Lung (tissue), 12 donors: Measurements from ENCODE around the gene COX7A2L. TPM values are rescaled to one million over a fixed set of nuclear protein-coding genes. Genes with fewer than 3 reads are reported as not detected.
"Not testable (repeated sequence)": the region's sequence is repeated elsewhere in the genome, so short reads cannot be mapped to it uniquely, and the experiment has no call there.

ENCODE experiments used
- ATAC-seq: fragments of 200-7000 bp; cut with Tn5 transposase; one replicate; pipeline ENCODE4 v1.9.1; 2020; ENCODE audit warnings: moderate number of reproducible peaks; ENCODE audit not compliant: insufficient read depth, low FRiP score
- DNase-seq, 3 donors: peaks; one replicate each; pipeline ENCODE4 v3.0.0-alpha.2; 2013 to 2017
- H3K27ac ChIP-seq, 2 donors: one replicate each; pipeline ENCODE4 v1.5.1; 2013; ENCODE audit warnings: mild to moderate bottlenecking in 2 of 2, moderate library complexity in 2 of 2, control low read depth in 1 of 2, inconsistent platforms in 1 of 2, low read depth in 1 of 2, low read length in 1 of 2
- H3K27me3 ChIP-seq, 3 donors: one replicate each; pipeline ENCODE4 v1.5.1; 2013; ENCODE audit warnings: low read length in 2 of 3; ENCODE audit not compliant: control insufficient read depth in 3 of 3, insufficient read depth in 3 of 3
- H3K36me3 ChIP-seq, 4 donors: one replicate each; pipeline ENCODE4 v1.5.1; 2013; ENCODE audit warnings: low read length in 4 of 4, mild to moderate bottlenecking in 1 of 4, moderate library complexity in 1 of 4; ENCODE audit not compliant: control insufficient read depth in 4 of 4, insufficient read depth in 4 of 4
- H3K4me1 ChIP-seq, 5 donors: one replicate each; pipeline ENCODE4 v1.5.1; 2013; ENCODE audit warnings: low read length in 5 of 5, mild to moderate bottlenecking in 2 of 5, moderate library complexity in 1 of 5; ENCODE audit not compliant: control insufficient read depth in 5 of 5, insufficient read depth in 5 of 5
- H3K4me3 ChIP-seq: one replicate; pipeline ENCODE4 v1.5.1; 2013; ENCODE audit warnings: mild to moderate bottlenecking, control low read depth, moderate library complexity
- H3K9ac ChIP-seq, 2 donors: one replicate each; pipeline ENCODE4 v1.5.1; 2013; ENCODE audit warnings: low read length in 2 of 2, control low read depth in 1 of 2; ENCODE audit not compliant: insufficient read depth in 1 of 2
- H3K9me3 ChIP-seq, 4 donors: one replicate each; pipeline ENCODE4 v1.5.1; 2013; ENCODE audit warnings: low read length in 3 of 4, mild to moderate bottlenecking in 1 of 4, moderate library complexity in 1 of 4; ENCODE audit not compliant: control insufficient read depth in 4 of 4, insufficient read depth in 3 of 4
- WGBS, 2 donors: extraction: QIAGEN DNeasy Blood & Tissue Kit; methylation state at CpG; one replicate each; pipeline ENCODE4 v1.1.7; 2013; 5-methylcytosine and 5-hydroxymethylcytosine counted together
- polyA plus RNA-seq, 2 donors: library from polyadenylated mRNA; stranded (reverse); fragments of 200-250 nt; gene quantifications; one replicate each; pipeline ENCODE4 v1.2.1, GENCODE V29; 2013
- total RNA-seq, 2 donors: library from RNA; depleted of rRNA in 1 of 2; stranded (reverse); fragments of >200 nt in 1 of 2; gene quantifications; one replicate each; pipeline ENCODE4 v1.2.1, GENCODE V29; 2014 to 2021
- TF ChIP-seq, protein P1 (sequence below): IDR thresholded peaks from 2 replicates; pipeline ENCODE4 v1.5.1; 2012; ENCODE audit warnings: mild to moderate bottlenecking; ENCODE audit errors: control extremely low read depth, extremely low read depth
- donor health status: control.
- donor health status: control.
- donor health status: Bipolar disorder and iron deficiency.
- donor health status: healthy.
- donor health status: DM: yes; HTN: yes; CAD: no.

Gene COX7A2L
- total and polyA plus RNA-seq, 4 donors: 80.4 to 113 (median 103) TPM

DNA sequence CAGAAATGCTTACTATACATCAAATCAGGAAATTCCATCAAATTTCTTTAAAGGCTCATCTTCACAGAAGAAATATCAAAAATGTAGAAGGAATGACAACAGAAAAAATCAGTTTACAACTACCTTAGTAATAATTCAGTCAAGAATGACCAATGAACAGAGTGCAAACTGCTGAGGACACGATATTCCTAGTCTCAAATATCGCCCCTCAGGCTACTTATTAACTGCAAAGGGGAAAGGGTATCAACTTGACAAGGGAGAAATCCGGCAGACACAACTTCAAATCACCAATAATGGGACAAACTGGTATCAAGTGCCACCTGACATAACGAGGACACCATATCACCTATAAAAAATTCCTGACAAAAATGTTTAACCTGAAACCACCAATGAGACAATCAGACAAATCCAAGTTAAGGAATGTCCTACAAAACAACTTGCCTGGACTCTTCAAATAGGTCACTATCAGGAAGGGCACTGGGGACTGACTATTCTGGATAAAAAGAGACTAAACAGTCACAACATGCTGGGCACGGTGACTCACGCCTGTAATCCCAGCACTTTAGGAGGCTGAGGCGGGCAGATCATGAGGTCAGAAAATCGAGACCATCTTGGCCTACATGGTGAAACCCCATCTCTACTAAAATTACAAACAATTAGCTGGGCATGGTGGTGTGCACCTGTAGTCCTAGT, 12.8 kb downstream of the COX7A2L start:
- no peak overlapping the region for H3K4me3 ChIP-seq
- ATAC-seq (no peak), DNase-seq (no peak)
- 93 to 96% methylated on average over 8 of the region's 8 CpGs for WGBS, 2 donors
- H3K9ac ChIP-seq: no peak overlapping the region
- peaks cover 0 to 2% (median 0%) of the 10 kb centered on the region in 5 donors for H3K4me1 ChIP-seq
- H3K36me3 ChIP-seq: peaks cover 10 to 17% (median 14%) of the 10 kb centered on the region in 4 donors
- H3K27ac ChIP-seq: no peak overlapping the region
- no peaks in the 10 kb centered on the region for H3K9me3 ChIP-seq
- TF ChIP-seq, protein P1, sequence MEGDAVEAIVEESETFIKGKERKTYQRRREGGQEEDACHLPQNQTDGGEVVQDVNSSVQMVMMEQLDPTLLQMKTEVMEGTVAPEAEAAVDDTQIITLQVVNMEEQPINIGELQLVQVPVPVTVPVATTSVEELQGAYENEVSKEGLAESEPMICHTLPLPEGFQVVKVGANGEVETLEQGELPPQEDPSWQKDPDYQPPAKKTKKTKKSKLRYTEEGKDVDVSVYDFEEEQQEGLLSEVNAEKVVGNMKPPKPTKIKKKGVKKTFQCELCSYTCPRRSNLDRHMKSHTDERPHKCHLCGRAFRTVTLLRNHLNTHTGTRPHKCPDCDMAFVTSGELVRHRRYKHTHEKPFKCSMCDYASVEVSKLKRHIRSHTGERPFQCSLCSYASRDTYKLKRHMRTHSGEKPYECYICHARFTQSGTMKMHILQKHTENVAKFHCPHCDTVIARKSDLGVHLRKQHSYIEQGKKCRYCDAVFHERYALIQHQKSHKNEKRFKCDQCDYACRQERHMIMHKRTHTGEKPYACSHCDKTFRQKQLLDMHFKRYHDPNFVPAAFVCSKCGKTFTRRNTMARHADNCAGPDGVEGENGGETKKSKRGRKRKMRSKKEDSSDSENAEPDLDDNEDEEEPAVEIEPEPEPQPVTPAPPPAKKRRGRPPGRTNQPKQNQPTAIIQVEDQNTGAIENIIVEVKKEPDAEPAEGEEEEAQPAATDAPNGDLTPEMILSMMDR: no peak
- no peaks in the 10 kb centered on the region for H3K27me3 ChIP-seq

DNA sequence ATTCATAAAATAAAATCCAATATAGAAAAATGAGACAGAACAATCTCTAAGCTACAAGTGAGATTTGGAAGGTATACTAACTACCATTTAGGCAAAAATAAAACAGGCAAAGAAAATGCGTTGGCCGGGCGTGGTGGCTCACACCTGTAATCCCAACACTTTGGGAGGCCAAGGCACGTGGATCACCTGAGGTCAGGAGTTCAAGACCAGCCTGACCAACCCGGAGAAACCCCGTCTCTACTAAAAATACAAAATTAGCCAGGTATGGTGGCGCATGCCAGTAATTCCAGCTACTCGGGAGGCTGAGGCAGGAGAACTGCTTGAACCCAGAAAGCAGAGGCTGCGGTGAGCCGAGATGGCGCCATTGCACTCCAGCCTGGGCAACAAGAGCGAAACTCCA, 13.5 kb downstream of the COX7A2L start:
- peaks cover 10 to 17% (median 14%) of the 10 kb centered on the region in 4 donors for H3K36me3 ChIP-seq
- WGBS, 2 donors: 98% methylated on average over 12 of the region's 12 CpGs
- not testable (repeated sequence) for H3K4me1 ChIP-seq, H3K9me3 ChIP-seq, DNase-seq, ATAC-seq, H3K27ac ChIP-seq, H3K4me3 ChIP-seq, H3K27me3 ChIP-seq, H3K9ac ChIP-seq

DNA sequence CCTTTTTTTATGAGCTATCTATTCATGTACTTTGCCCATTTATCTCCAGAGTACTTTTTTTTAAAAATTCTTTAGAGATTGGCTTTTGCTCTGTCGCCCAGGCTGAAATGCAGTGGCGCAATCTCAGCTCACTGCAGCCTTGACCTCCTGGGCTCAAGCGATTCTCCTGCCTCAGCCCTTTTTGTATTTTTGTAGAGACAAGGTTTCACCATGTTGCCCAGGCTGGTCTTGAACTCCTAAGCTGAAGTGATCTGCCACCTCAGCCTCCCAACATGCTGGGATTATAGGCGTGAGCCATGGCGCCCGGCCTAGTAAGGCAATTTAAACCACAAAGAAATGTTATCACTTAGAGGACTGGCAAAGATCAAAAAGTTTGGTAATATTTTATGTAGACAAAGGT, 14.2 kb downstream of the COX7A2L start:
- not testable (repeated sequence) for H3K27ac ChIP-seq, DNase-seq, H3K27me3 ChIP-seq, H3K4me3 ChIP-seq, H3K9ac ChIP-seq, ATAC-seq, H3K9me3 ChIP-seq
- 91 to 93% methylated on average over 6 of the region's 6 CpGs for WGBS, 2 donors
- Histone ChIP-seq H3K4me1 (peaks cover 0 to 14% (median 0%) of the 10 kb centered on the region in 5 donors), H3K36me3 (peaks cover 10 to 15% (median 12%) of the 10 kb centered on the region in 4 donors)

DNA sequence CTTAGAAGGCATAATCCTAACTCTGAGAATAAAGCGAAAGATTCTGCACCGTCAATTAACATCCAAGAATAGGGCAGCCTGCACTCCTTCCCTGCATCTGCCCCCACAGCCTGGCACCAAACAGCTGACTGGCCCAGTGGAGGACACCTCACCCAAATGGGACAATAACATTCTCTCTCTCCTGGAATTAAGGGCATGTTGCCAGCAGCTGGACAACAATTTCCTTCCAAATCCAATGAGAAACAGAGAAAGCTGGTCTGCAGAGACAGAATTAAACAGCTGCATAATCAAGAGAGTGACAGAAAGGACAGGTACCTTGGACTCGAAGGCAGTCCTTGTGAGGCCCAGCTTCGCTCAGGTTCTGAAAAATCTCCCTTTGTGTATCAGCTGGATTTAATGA, 15.0 kb downstream of the COX7A2L start:
- DNase-seq (no peak), ATAC-seq (no peak)
- Histone ChIP-seq H3K9me3 (no peaks in the 10 kb centered on the region), H3K4me1 (peaks cover 0 to 14% (median 0%) of the 10 kb centered on the region in 5 donors), H3K27ac (no peak overlapping the region), H3K4me3 (no peak overlapping the region), H3K36me3 (peaks cover 8 to 13% (median 9%) of the 10 kb centered on the region in 4 donors), H3K27me3 (no peaks in the 10 kb centered on the region), H3K9ac (no peak overlapping the region)
- TF ChIP-seq, protein P1: no peak
- 92 to 93% methylated on average over 4 of the region's 4 CpGs for WGBS, 2 donors
